ENCODE measurements around the gene ACAP2.
"Not testable (repeated sequence)": the region's sequence is repeated elsewhere in the genome, so short reads cannot be mapped to it uniquely, and the experiment has no call there.

ACAP2 gene

DNA sequence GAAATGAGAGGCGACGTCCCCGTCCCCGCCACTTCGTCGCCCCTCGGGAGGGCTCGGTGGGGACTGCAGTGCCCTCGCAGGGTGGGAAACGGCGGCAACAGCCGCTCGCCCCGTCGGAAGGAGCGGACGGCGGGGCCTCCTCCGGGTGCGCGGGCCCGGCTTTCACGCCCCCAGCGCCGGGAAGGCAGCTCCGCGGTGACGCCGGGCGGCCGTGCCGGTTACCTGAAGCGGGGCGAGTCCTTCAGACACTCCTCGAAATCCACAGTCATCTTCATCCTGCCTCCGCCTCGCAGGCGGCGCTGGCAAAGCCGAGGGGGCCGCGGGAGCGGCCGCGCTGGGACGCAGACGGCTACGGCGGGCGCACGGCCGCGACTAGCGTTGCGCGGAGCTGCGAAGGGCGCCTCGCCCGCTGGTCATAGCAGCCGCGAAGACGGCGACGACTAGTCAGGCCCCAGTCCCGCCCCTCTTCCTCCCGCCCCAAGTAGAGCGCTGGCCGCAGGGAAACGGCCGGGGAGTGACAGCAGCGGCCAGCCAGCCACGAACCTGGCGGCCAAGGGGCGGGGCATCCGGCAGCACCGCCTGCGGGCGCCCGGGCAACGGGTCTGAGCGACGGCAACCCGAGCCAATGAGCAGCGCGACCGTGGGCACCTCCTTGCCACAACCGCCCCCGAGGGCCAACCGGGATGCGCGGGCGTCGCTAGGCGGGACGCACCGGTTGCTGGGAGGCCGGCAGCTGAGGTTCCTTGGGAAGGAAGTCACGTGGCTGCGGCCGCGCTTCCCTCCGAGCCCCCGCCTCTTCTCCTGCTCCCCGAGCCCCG is at the start of gene ACAP2:
Gene ACAP2, minus strand, starts transcription at position 448 of the 818 bp plus-strand sequence. Its CDS starts 173 bp downstream, at position 275.
- H3K36me3 Mint-ChIP-seq: no peaks in the 10 kb centered on the region
- H3K27me3 Mint-ChIP-seq: no peaks in the 10 kb centered on the region
- peaks cover 46% of the 10 kb centered on the region for H3K4me1 Mint-ChIP-seq
- peak within 1 kb of the TSS; percentile 89 for H3K4me3 Mint-ChIP-seq
- no peaks in the 10 kb centered on the region for H3K9me3 Mint-ChIP-seq
- H3K27ac Mint-ChIP-seq: peak within 1 kb of the TSS; percentile 95
- ATAC-seq: peak; percentile 97

DNA sequence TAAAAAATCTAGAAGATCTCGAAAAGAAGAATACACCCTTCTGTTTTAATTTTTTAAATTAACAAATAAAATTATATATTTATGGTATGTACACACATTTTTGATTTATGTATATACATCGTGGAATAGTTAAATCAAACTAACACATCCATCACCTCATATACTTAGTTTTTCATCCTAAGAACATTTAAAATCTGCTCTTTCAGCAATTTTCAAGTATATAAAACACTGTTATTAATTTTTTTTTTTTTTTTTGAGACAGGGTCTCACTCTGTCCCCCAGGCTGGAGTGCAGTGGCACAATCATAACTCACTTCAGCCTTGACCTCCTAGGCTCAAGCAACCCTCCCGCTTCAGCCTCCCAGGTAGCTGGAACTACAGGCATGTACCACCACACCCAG is 32.8 kb upstream of the ACAP2 start:
- H3K4me3 Mint-ChIP-seq: no peak overlapping the region
- no peaks in the 10 kb centered on the region for H3K9me3 Mint-ChIP-seq
- no peaks in the 10 kb centered on the region for H3K36me3 Mint-ChIP-seq
- peaks cover 35% of the 10 kb centered on the region for H3K27me3 Mint-ChIP-seq
- ATAC-seq: no peak
- H3K4me1 Mint-ChIP-seq: no peaks in the 10 kb centered on the region
- no peak overlapping the region for H3K27ac Mint-ChIP-seq

DNA sequence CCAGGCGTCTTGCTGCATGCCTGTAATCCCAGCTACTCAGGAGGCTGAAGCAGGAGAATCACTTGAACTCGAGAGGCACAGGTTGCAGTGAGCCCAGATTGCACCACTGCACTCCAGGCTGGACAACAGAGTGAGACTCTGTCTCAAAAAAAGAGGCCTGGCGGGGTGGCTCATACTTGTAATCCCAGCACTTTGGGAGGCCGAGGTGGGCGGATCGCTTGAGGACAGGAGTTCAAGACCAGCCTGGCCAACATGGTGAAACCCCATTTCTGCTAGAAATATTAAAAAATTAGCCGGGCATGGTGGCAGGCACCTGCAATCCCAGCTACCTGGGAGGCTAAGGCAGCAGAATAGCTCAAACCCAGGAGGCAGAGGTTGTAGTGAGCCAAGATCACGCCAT is 32.3 kb upstream of the ACAP2 start:
- ATAC-seq, H3K4me1 Mint-ChIP-seq, H3K9me3 Mint-ChIP-seq, H3K27ac Mint-ChIP-seq, H3K36me3 Mint-ChIP-seq, H3K4me3 Mint-ChIP-seq: not testable (repeated sequence)
- H3K27me3 Mint-ChIP-seq: peaks cover 35% of the 10 kb centered on the region

DNA sequence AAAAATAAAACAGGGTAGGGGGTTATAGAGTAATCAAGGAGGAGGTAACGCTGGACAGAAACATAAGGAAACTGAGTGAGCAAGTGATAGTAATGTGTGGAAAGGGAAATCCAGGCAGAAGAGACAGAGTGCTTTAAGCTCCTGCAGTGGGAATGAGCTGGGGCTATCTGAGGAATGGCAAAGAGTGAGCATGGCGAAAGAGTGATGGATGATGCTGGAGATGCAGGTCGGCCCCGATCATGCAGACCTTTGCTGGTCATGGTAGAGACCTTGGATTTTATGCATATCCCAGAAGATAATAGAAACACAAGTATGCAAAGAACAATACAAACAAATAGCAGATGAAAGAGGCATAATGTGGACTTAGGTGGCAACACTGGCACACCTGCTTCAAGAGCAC is 26.0 kb upstream of the ACAP2 start:
- Mint-ChIP-seq H3K4me3 (no peak overlapping the region), H3K9me3 (peaks cover 14% of the 10 kb centered on the region), H3K4me1 (no peaks in the 10 kb centered on the region), H3K27ac (no peak overlapping the region), H3K36me3 (peaks cover 10% of the 10 kb centered on the region), H3K27me3 (peaks cover 8% of the 10 kb centered on the region)
- no peak for ATAC-seq

DNA sequence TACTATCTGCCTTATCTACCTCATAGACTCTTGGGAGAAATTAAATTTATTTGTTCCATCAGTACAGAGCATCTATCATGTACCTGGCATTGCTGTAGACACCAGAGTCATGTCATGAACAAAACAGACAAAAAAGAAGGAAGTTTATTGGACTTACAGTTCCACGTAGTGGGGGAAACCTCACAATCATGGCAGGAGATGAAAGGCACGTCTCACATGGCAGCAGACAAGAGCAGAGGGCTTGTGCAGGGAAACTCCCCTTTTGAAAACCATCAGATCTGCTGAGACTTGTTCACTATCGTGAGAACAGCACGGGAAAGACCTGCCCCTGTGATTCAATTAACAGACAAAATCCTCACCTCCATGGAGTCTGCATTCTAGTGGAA is 25.6 kb upstream of the ACAP2 start:
- peaks cover 14% of the 10 kb centered on the region for H3K9me3 Mint-ChIP-seq
- no peaks in the 10 kb centered on the region for H3K4me1 Mint-ChIP-seq
- H3K4me3 Mint-ChIP-seq: no peak overlapping the region
- no peak for ATAC-seq
- peaks cover 8% of the 10 kb centered on the region for H3K27me3 Mint-ChIP-seq
- H3K27ac Mint-ChIP-seq: no peak overlapping the region
- H3K36me3 Mint-ChIP-seq: peaks cover 10% of the 10 kb centered on the region

- no peak for ATAC-seq
- H3K36me3 Mint-ChIP-seq: peaks cover 10% of the 10 kb centered on the region
- no peak overlapping the region for H3K4me3 Mint-ChIP-seq
- H3K27ac Mint-ChIP-seq: no peak overlapping the region
- H3K4me1 Mint-ChIP-seq: no peaks in the 10 kb centered on the region
- peaks cover 8% of the 10 kb centered on the region for H3K27me3 Mint-ChIP-seq
- H3K9me3 Mint-ChIP-seq: peaks cover 14% of the 10 kb centered on the region
Measured at GRCh38 chr3:195467641-195468390, 25.0 kb upstream of the ACAP2 start.

GRCh38 chr3:195466251-195466650 is 23.4 kb upstream of the ACAP2 start:
- Mint-ChIP-seq H3K27ac (no peak overlapping the region), H3K27me3 (peaks cover 1% of the 10 kb centered on the region), H3K36me3 (peaks cover 10% of the 10 kb centered on the region), H3K4me1 (no peaks in the 10 kb centered on the region), H3K4me3 (no peak overlapping the region), H3K9me3 (peaks cover 14% of the 10 kb centered on the region)
- ATAC-seq: no peak

GRCh38 chr3:195462922-195463321 is 20.1 kb upstream of the ACAP2 start:
- H3K4me1 Mint-ChIP-seq: peaks cover 10% of the 10 kb centered on the region
- H3K9me3 Mint-ChIP-seq, H3K4me3 Mint-ChIP-seq, H3K27ac Mint-ChIP-seq, H3K27me3 Mint-ChIP-seq, ATAC-seq, H3K36me3 Mint-ChIP-seq: not testable (repeated sequence)

DNA sequence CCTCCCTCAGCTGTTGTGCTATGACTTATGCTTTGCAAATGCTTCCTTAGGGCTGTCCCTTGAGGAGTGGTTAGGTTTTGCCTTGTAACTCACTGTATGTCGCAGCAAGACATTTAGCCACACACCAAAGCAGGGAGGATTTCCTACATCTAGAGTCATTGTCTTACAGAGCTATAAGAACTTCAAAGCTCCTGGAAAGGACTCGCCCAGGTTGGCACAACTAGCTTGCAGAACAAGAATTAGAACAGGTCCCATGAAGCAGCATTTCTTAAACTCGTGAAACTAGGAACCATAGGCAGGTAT is 19.4 kb upstream of the ACAP2 start:
- no peaks in the 10 kb centered on the region for H3K9me3 Mint-ChIP-seq
- H3K4me1 Mint-ChIP-seq: peaks cover 10% of the 10 kb centered on the region
- no peaks in the 10 kb centered on the region for H3K27me3 Mint-ChIP-seq
- ATAC-seq: no peak
- H3K36me3 Mint-ChIP-seq: no peaks in the 10 kb centered on the region
- H3K27ac Mint-ChIP-seq: no peak overlapping the region
- H3K4me3 Mint-ChIP-seq: no peak overlapping the region

DNA sequence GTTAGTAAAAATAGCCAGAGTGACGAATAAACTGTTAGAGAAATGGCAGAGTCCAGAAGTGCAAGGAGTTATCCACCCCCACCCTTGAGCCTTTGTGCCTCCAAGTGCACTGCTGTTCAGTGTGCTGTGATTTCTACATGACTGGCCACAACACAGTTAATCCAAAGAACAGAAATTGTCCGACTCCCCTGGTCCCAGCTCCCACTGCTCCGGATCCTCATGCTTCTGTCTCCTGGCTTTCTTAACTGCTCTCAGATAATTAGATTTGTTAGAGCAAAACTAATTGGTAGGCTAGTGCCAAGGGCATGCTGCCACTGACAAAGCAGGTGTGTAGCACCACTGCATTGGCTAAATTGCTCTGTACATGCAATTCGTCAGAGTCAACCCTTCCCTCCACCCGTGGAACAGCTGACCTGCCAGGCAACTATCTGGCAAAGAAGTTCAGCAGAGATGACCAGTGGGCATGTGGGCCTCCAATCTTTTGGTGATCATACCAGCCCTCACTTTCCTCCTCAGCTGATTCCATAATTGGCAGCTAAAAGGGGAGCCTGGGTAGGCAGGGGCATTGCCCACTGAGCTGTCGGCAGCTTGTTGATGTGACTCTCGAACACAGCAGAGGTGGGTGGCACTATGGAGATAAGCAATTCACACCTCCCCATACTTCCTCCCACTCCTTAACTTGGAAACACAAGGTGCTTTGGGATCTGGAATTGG is 18.9 kb upstream of the ACAP2 start:
- no peaks in the 10 kb centered on the region for H3K27me3 Mint-ChIP-seq
- H3K27ac Mint-ChIP-seq: no peak overlapping the region
- H3K4me3 Mint-ChIP-seq: no peak overlapping the region
- H3K9me3 Mint-ChIP-seq: no peaks in the 10 kb centered on the region
- H3K4me1 Mint-ChIP-seq: peaks cover 10% of the 10 kb centered on the region
- ATAC-seq: no peak
- no peaks in the 10 kb centered on the region for H3K36me3 Mint-ChIP-seq

- Mint-ChIP-seq H3K4me3 (no peak overlapping the region), H3K36me3 (no peaks in the 10 kb centered on the region), H3K9me3 (no peaks in the 10 kb centered on the region), H3K27me3 (no peaks in the 10 kb centered on the region), H3K4me1 (peaks cover 10% of the 10 kb centered on the region), H3K27ac (no peak overlapping the region)
- ATAC-seq: no peak
Measured at GRCh38 chr3:195460091-195460713, 17.4 kb upstream of the ACAP2 start.

DNA sequence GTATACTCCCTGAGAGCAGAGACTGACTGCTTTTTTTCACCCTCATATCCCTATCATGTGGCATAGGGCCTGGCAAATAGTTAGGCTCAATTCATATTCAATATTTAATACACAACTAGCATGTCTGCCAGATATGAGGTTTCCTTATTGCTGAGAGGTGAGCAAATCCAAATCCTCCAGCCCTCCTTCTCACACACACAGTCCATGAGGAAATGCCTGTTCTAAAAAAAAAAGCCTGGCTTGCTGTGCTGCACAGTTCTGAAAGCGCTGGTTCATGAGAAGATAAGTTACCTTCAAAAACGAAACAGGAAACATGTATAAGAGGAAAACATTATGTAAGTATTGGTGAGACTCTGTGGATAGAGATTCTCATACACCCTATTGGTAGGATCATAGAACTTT is 15.5 kb upstream of the ACAP2 start:
- H3K4me1 Mint-ChIP-seq: peaks cover 10% of the 10 kb centered on the region
- ATAC-seq: peak; percentile 64
- no peak overlapping the region for H3K4me3 Mint-ChIP-seq
- H3K36me3 Mint-ChIP-seq: peaks cover 6% of the 10 kb centered on the region
- peaks cover 6% of the 10 kb centered on the region for H3K9me3 Mint-ChIP-seq
- peak overlapping the region; percentile 71 for H3K27ac Mint-ChIP-seq
- H3K27me3 Mint-ChIP-seq: no peaks in the 10 kb centered on the region

DNA sequence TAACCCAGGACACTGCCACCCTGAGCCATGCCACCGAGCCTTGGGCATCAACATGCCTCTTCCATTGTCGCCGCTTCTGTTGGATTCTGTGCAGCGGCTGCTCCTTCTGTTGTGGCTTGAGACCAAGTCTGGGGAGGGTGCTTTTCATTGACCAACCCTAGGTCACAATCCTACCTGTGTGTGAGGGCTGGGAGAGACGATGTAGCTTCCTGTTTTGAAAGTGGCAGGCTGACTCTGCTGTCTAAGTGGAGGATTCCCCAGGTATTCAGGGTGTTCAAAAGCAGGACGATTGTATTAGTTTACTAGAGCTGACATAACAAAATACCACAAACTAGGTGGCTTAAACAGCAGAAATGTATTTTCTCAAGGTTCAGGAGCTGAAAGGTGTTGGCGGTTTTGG is 13.0 kb upstream of the ACAP2 start:
- peaks cover 6% of the 10 kb centered on the region for H3K9me3 Mint-ChIP-seq
- H3K27me3 Mint-ChIP-seq: no peaks in the 10 kb centered on the region
- H3K36me3 Mint-ChIP-seq: peaks cover 6% of the 10 kb centered on the region
- H3K4me1 Mint-ChIP-seq: peaks cover 10% of the 10 kb centered on the region
- H3K27ac Mint-ChIP-seq: no peak overlapping the region
- ATAC-seq: no peak
- H3K4me3 Mint-ChIP-seq: no peak overlapping the region

- Mint-ChIP-seq H3K4me3 (no peak overlapping the region), H3K27ac (no peak overlapping the region), H3K9me3 (peaks cover 6% of the 10 kb centered on the region), H3K4me1 (peaks cover 2% of the 10 kb centered on the region), H3K36me3 (peaks cover 6% of the 10 kb centered on the region), H3K27me3 (no peaks in the 10 kb centered on the region)
- no peak for ATAC-seq
Measured at GRCh38 chr3:195453236-195453635, 10.4 kb upstream of the ACAP2 start.

GRCh38 chr3:195451373-195452015 is 8.7 kb upstream of the ACAP2 start:
- no peak for ATAC-seq
- H3K4me3 Mint-ChIP-seq: no peak overlapping the region
- no peak overlapping the region for H3K27ac Mint-ChIP-seq
- peaks cover under 1% of the 10 kb centered on the region for H3K4me1 Mint-ChIP-seq
- peaks cover 6% of the 10 kb centered on the region for H3K36me3 Mint-ChIP-seq
- H3K9me3 Mint-ChIP-seq: peaks cover 6% of the 10 kb centered on the region
- no peaks in the 10 kb centered on the region for H3K27me3 Mint-ChIP-seq

All from stimulated activated memory B cell treated with anti-CD40 and anti-IgM and Interleukin-4, amounts not matched to agents 10 μg/mL and 1 μg/mL and 100 μg/mL, for 72 hours (primary cell).